Calu3 (cell line): ENCODE data around the gene GMPPA. TPM values are rescaled to one million over a fixed set of nuclear protein-coding genes. Genes with fewer than 3 reads are reported as not detected.

ENCODE experiments used
- BruUV-seq: library from RNA; stranded (reverse); fragments of 400-500 nt; replicated peaks from 2 replicates; lab custom pipeline; 2021; lab: Mats Ljungman, UMichigan
- CTCF ChIA-PET: fragments of 300-600 bp; sonication (Branson Sonifier 250); formaldehyde crosslinking; loops from one replicate; lab custom pipeline; 2022; ENCODE audit warnings: antibody characterized with exemption; lab: Charles Lee
- DNase-seq: peaks from one replicate; pipeline ENCODE4 v3.0.0; 2022
- H3K27ac Mint-ChIP-seq: one replicate; pipeline ENCODE4 v1.8.0; 2022; ENCODE audit warnings: mixed read lengths; ENCODE audit not compliant: unreplicated experiment
- H3K27me3 Mint-ChIP-seq: one replicate; pipeline ENCODE4 v1.8.0; 2022; ENCODE audit warnings: mixed read lengths; ENCODE audit not compliant: unreplicated experiment
- H3K36me3 Mint-ChIP-seq: one replicate; pipeline ENCODE4 v1.8.0; 2022; ENCODE audit warnings: mild to moderate bottlenecking, moderate library complexity, mixed read lengths; ENCODE audit not compliant: insufficient read depth, unreplicated experiment
- H3K4me1 Mint-ChIP-seq: one replicate; pipeline ENCODE4 v1.8.0; 2022; ENCODE audit warnings: mild to moderate bottlenecking, low read depth, mixed read lengths; ENCODE audit not compliant: unreplicated experiment
- H3K4me3 Mint-ChIP-seq: one replicate; pipeline ENCODE4 v1.8.0; 2022; ENCODE audit warnings: mild to moderate bottlenecking, low read depth, moderate library complexity, mixed read lengths; ENCODE audit not compliant: unreplicated experiment
- H3K9me3 Mint-ChIP-seq: one replicate; pipeline ENCODE4 v1.8.0; 2022; ENCODE audit warnings: low read depth, mixed read lengths; ENCODE audit not compliant: unreplicated experiment
- intact Hi-C: fragments of 100-400 bp; cut with micrococcal nuclease; formaldehyde crosslinking; loops from one replicate; pipeline ENCODE4 v1.10.0; 2022; ENCODE audit not compliant: unreplicated experiment
- total RNA-seq: library from RNA; stranded (reverse); gene quantifications from 2 replicates; pipeline ENCODE4 v1.2.3, GENCODE V29; 2022
- TF ChIP-seq, protein P1 (sequence below): fragments of 200-600 bp; IDR thresholded peaks from one replicate; pipeline ENCODE4 v1.8.0; 2022; ENCODE audit warnings: antibody characterized with exemption; ENCODE audit not compliant: unreplicated experiment

The GMPPA gene
- total RNA-seq, 1 experiment from 2014 or later, result 53.0 TPM

DNA sequence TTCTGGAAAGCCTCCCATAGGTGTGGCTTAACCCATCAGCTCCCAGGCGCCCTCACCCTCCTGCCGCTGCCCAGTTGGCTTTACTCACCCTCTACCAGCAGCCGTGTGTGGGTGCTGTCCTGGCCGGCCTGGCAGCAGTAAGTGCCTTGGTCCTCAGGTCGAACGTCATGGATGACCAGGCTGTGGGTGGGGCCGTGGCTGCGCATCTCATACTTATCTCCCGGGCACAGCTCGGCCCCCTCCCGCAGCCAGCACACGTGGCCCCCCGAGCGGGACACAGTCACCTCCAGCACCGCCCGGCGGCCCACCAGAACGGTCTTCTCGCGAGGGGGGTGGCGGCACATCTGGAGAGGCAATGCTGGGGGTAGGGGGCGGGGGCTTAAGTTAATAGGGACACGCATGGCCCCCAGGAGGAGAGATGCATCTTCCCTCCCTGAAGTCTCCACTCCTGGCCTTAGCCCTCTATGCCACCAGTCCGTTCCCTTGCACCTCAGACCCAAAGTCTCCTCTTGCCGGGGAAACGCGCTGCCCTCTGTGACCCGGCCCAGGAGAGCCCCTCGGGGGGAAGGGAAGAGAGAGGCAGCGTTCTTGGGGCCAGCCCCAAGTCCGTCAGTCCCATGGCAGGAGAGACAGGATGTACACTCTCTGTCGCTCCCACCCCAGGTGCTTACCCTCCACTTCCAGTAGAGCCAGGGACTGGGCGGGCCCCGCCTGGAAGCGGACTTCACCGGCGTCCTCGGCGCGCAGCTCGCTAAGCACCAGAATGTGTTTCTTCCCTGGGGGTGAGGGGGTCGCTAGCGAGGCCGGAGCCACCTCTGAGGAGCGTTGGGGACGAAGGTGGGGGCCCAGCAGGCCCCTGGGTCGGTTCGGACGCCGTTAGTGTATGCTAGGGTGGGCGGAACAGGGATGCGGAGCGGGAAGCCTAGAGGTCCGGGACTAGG, 53.0 kb downstream of the GMPPA start:
- intact Hi-C loops, result no loop called here
- no peak for DNase-seq
- no peaks in the 10 kb centered on the region for H3K4me1 Mint-ChIP-seq
- H3K36me3 Mint-ChIP-seq, result peaks cover 27% of the 10 kb centered on the region
- no TSS peak for BruUV-seq
- peak overlapping the region; percentile 67 for H3K27ac Mint-ChIP-seq
- H3K4me3 Mint-ChIP-seq, result peak overlapping the region; percentile 90
- TF ChIP-seq, protein P1, sequence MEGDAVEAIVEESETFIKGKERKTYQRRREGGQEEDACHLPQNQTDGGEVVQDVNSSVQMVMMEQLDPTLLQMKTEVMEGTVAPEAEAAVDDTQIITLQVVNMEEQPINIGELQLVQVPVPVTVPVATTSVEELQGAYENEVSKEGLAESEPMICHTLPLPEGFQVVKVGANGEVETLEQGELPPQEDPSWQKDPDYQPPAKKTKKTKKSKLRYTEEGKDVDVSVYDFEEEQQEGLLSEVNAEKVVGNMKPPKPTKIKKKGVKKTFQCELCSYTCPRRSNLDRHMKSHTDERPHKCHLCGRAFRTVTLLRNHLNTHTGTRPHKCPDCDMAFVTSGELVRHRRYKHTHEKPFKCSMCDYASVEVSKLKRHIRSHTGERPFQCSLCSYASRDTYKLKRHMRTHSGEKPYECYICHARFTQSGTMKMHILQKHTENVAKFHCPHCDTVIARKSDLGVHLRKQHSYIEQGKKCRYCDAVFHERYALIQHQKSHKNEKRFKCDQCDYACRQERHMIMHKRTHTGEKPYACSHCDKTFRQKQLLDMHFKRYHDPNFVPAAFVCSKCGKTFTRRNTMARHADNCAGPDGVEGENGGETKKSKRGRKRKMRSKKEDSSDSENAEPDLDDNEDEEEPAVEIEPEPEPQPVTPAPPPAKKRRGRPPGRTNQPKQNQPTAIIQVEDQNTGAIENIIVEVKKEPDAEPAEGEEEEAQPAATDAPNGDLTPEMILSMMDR, result no peak
- CTCF ChIA-PET, result interaction anchor here (0.6 to 1.6 kb wide), 4 partner anchors 8 to 58 kb away, joined by 3 to 8 read pairs (median 3); partner anchors contain the start of genes CHPF, OBSL1 and TMEM198
- H3K27me3 Mint-ChIP-seq, result peaks cover 4% of the 10 kb centered on the region
- no peaks in the 10 kb centered on the region for H3K9me3 Mint-ChIP-seq

DNA sequence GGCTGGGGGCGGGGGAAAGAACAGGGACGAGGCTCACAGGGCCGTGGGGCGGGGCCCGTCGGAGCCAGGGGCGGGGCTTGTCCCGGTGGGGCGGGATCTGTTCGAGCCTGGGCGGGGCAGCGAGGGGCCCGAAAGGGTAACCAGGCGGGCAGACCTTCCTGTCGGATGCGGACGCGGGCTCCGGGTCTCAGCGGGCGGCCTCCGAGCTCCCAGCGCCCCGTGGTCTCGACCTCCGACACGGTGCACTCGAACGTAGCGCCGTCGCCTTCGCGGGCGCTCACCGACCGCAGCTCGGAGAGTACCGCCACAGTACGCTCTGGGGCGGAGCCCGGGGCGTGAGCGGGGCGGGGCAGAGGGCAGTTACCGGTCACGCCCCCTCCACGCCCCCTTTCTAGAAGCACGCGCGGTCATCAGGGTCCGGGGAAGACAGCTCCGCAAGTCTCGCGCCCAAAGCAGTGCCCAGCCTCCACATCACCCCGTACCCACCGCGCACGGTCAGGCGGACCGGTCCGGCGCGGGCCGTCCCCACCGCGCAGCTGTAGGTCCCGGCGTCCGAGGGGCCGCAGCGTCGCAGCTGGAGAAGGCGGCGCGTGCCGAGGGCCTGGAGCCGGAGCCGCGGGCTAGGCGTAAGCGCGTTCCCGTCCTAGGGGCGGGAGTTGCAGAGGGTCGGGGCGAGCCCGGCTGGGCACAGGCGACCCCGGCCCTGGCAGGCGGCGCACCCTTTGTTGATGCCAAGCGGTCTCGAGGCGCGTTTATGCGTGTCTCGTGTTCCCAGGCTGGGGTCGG, 53.9 kb downstream of the GMPPA start:
- Mint-ChIP-seq H3K9me3 (no peaks in the 10 kb centered on the region), H3K4me3 (peak overlapping the region; percentile 90), H3K27me3 (no peaks in the 10 kb centered on the region), H3K27ac (peak overlapping the region; percentile 67), H3K36me3 (peaks cover 27% of the 10 kb centered on the region), H3K4me1 (no peaks in the 10 kb centered on the region)
- BruUV-seq, result no TSS peak
- CTCF ChIA-PET, result interaction anchor here (0.6 to 1.6 kb wide), 4 partner anchors 9 to 57 kb away, joined by 3 to 8 read pairs (median 3); partner anchors contain the start of genes CHPF and TMEM198
- DNase-seq, result peak; percentile 95
- intact Hi-C loops, result no loop called here
- TF ChIP-seq, protein P1, result no peak

DNA sequence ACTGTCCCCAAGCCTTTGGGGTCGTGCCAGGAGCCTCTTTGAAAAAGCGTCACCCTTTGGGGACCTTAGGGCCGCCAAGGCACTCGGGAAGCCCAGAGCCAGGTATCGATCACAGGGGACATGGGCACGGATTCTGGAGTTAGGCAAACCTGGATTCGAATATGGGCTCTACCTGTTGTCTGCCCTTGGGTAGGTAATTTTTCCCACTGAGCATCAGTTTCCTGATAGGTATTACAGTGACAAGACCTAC, 54.4 kb downstream of the GMPPA start:
- Mint-ChIP-seq H3K4me1 (no peaks in the 10 kb centered on the region), H3K9me3 (no peaks in the 10 kb centered on the region), H3K4me3 (peak overlapping the region; percentile 90), H3K36me3 (peaks cover 27% of the 10 kb centered on the region), H3K27ac (no peak overlapping the region), H3K27me3 (no peaks in the 10 kb centered on the region)
- TF ChIP-seq, protein P1, result no peak
- intact Hi-C loops, result no loop called here
- no peak for DNase-seq
- CTCF ChIA-PET, result interaction anchor here (0.6 to 1.6 kb wide), 3 partner anchors 9 to 57 kb away, joined by 3 to 8 read pairs (median 3); partner anchors contain the start of genes CHPF and TMEM198
- BruUV-seq, result no TSS peak

DNA sequence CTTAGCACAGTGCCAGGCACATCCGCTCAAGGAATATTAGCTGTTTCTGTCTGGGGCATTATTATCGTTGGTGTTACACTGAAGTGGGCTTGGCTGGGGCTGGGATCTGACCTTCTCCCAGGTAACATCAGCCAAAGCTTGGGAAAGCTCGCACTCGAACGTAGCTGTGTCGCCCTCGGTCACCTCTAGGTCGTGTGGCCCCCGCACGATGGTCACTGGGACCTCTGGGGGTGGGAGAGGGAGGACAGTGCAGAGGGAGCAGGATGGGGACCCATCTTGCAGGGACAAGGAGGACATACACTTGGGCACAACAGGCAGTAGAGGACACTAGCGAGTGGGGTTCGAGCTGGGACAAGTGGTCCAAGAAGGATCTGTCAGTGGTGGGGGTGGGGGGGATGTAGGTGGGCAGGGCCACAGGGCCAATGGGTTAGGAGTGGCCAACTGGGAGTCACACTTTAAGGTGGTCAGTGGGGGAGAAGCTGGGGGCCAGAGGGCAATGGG, 54.8 kb downstream of the GMPPA start:
- no peaks in the 10 kb centered on the region for H3K9me3 Mint-ChIP-seq
- H3K4me3 Mint-ChIP-seq, result no peak overlapping the region

More for the DNA sequence above, 54.8 kb downstream of the GMPPA start:
- Mint-ChIP-seq H3K4me1 (no peaks in the 10 kb centered on the region), H3K27ac (no peak overlapping the region), H3K36me3 (peaks cover 27% of the 10 kb centered on the region), H3K27me3 (no peaks in the 10 kb centered on the region)
- TF ChIP-seq, protein P1, result no peak
- CTCF ChIA-PET, result no interaction called here
- DNase-seq, result no peak
- no TSS peak for BruUV-seq
- intact Hi-C loops, result no loop called here
